Vagina (tissue), 2 donors: ENCODE measurements around the gene FAM118B.

ENCODE experiments used
- POLR2A ChIP-seq, 2 donors: fragments of 450-650 bp; IDR thresholded peaks; one replicate each; pipeline ENCODE4 v1.6.1; 2017; ENCODE audit warnings: antibody characterized with exemption in 2 of 2, mild to moderate bottlenecking in 2 of 2, moderate library complexity in 2 of 2
- POLR2AphosphoS5 ChIP-seq, 2 donors: sonication (generic); formaldehyde crosslinking; IDR thresholded peaks; one replicate each; pipeline ENCODE4 v1.9.0; 2017; ENCODE audit warnings: antibody characterized with exemption in 2 of 2, mild to moderate bottlenecking in 2 of 2, low read depth in 1 of 2; ENCODE audit not compliant: insufficient read depth in 1 of 2
- TF ChIP-seq, protein P1 (sequence below), 3 experiments: fragments of 450-650 bp in 2 of 3; fragments of 200-600 bp in 1 of 3; sonication (generic) in 1 of 3; IDR thresholded peaks; one replicate each; pipeline ENCODE4 v1.5.1; 2017 to 2019; ENCODE audit warnings: antibody characterized with exemption in 3 of 3, mild to moderate bottlenecking in 2 of 3, moderate library complexity in 2 of 3

DNA sequence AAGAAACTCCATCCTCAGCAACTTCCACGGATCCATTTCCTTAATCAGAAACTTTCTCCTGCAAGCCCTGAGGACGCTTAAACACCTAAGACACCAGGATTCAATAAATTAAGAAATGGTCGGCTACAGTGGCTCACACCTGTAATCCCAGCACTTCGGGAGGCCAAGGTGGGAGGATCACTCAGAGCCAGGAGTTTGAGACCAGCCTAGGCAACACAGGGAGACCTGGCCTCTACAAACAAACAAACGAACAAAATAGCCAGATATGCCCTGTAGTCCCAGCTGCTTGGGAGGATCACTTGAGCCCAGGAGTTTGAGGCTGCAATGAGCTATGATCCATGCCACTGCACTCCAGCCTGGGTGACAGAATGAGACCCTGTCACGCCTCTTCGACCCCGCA, 46.8 kb upstream of the FAM118B start:
- TF ChIP-seq, protein P1, sequence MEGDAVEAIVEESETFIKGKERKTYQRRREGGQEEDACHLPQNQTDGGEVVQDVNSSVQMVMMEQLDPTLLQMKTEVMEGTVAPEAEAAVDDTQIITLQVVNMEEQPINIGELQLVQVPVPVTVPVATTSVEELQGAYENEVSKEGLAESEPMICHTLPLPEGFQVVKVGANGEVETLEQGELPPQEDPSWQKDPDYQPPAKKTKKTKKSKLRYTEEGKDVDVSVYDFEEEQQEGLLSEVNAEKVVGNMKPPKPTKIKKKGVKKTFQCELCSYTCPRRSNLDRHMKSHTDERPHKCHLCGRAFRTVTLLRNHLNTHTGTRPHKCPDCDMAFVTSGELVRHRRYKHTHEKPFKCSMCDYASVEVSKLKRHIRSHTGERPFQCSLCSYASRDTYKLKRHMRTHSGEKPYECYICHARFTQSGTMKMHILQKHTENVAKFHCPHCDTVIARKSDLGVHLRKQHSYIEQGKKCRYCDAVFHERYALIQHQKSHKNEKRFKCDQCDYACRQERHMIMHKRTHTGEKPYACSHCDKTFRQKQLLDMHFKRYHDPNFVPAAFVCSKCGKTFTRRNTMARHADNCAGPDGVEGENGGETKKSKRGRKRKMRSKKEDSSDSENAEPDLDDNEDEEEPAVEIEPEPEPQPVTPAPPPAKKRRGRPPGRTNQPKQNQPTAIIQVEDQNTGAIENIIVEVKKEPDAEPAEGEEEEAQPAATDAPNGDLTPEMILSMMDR (IDR thresholded peaks at IDR 0.05), result no peak
- no peak for TF ChIP-seq POLR2A (IDR thresholded peaks at IDR 0.05)
- TF ChIP-seq POLR2AphosphoS5 (IDR thresholded peaks at IDR 0.05; ENCODE audit: insufficient read depth in 1 of 2, low read depth in 1 of 2), result no peak
